T-cell (primary cell): ENCODE data around the gene RNF32. TPM values are rescaled to one million over a fixed set of nuclear protein-coding genes. Genes with fewer than 3 reads are reported as not detected.
A peak's percentile ranks its signal among the peaks of the same experiment; 100 is the strongest.

Experiments
- ATAC-seq, 4 experiments: fragments of 200-7000 bp in 3 of 4; fragments of 150-1000 bp in 1 of 4; cut with Tn5 transposase; replicated peaks in 1 of 4; 1 replicate in 3 of 4; 2 replicates in 1 of 4; pipeline ENCODE4 v1.10.0; 2021; ENCODE audit warnings: moderate library complexity in 3 of 4, mild to moderate bottlenecking in 2 of 4, moderate number of reproducible peaks in 1 of 4
- CTCF ChIA-PET, 2 donors: fragments of 300-600 bp; sonication (Branson Sonifier 250); formaldehyde crosslinking; loops; one replicate each; lab custom pipeline; 2022; ENCODE audit warnings: antibody characterized with exemption in 2 of 2; lab: Charles Lee
- POLR2A ChIA-PET, 2 donors: fragments of 300-600 bp; sonication (Branson Sonifier 250); formaldehyde crosslinking; loops; one replicate each; lab custom pipeline; 2022; ENCODE audit warnings: antibody characterized with exemption in 2 of 2; lab: Charles Lee
- DNase-seq, 35 experiments: peaks; one replicate each; pipeline versions ENCODE4 v3.0.0 to v3.0.0-alpha.2; 2013 to 2023
- H3K27ac ChIP-seq: one replicate; pipeline ENCODE4 v1.5.1; 2013; ENCODE audit warnings: low read length
- H3K27me3 ChIP-seq, 2 experiments: replicated peaks in 1 of 2; 1 replicate in 1 of 2; 2 replicates in 1 of 2; pipeline versions ENCODE4 v1.6.1 to v1.7.0; 2013; ENCODE audit warnings: low read length in 1 of 2, mixed read lengths in 1 of 2; ENCODE audit not compliant: control insufficient read depth in 2 of 2, insufficient read depth in 2 of 2; ENCODE audit errors: extremely low read depth in 1 of 2
- H3K36me3 ChIP-seq, 2 donors: 1 replicate in 1 of 2; 2 replicates in 1 of 2; pipeline versions ENCODE4 v1.6.1 to v1.7.0; 2013; ENCODE audit warnings: low read length in 1 of 2; ENCODE audit not compliant: control insufficient read depth in 2 of 2, insufficient read depth in 1 of 2; ENCODE audit errors: extremely low read depth in 1 of 2
- H3K4me1 ChIP-seq, 2 experiments: 1 replicate in 1 of 2; 2 replicates in 1 of 2; pipeline versions ENCODE4 v1.6.1 to v1.7.0; 2013; ENCODE audit warnings: low read length in 2 of 2, mixed read lengths in 1 of 2; ENCODE audit not compliant: insufficient read depth in 2 of 2, control insufficient read depth in 1 of 2; ENCODE audit errors: extremely low read depth in 1 of 2
- H3K4me3 ChIP-seq, 2 donors: 1 replicate in 1 of 2; 2 replicates in 1 of 2; pipeline versions ENCODE4 v1.5.1 to v1.7.0; 2013; ENCODE audit warnings: mild to moderate bottlenecking in 2 of 2, low read length in 1 of 2, moderate library complexity in 1 of 2; ENCODE audit not compliant: control insufficient read depth in 1 of 2; ENCODE audit errors: extremely low read depth in 1 of 2
- H3K9me3 ChIP-seq: 2 replicates; pipeline ENCODE4 v1.7.0; 2013
- H3K27ac Mint-ChIP-seq, 2 donors: one replicate each; pipeline ENCODE4 v1.8.0; 2020 to 2021; ENCODE audit warnings: mild to moderate bottlenecking in 2 of 2, mixed read lengths in 2 of 2
- H3K27me3 Mint-ChIP-seq, 2 donors: one replicate each; pipeline ENCODE4 v1.8.0; 2021 to 2022; ENCODE audit warnings: mixed read lengths in 2 of 2
- H3K36me3 Mint-ChIP-seq: one replicate; pipeline ENCODE4 v1.8.0; 2021; ENCODE audit warnings: mixed read lengths
- H3K4me1 Mint-ChIP-seq, 3 donors: one replicate each; pipeline ENCODE4 v1.8.0; 2020 to 2022; ENCODE audit warnings: mixed read lengths in 3 of 3, mild to moderate bottlenecking in 1 of 3
- H3K4me3 Mint-ChIP-seq, 3 donors: one replicate each; pipeline ENCODE4 v1.8.0; 2020 to 2022; ENCODE audit warnings: mild to moderate bottlenecking in 3 of 3, mixed read lengths in 3 of 3, moderate library complexity in 3 of 3
- H3K9me3 Mint-ChIP-seq, 3 donors: one replicate each; pipeline ENCODE4 v1.8.0; 2020 to 2022; ENCODE audit warnings: mixed read lengths in 3 of 3
- WGBS: methylation state at CpG from one replicate; pipeline ENCODE4 v1.1.5; 2013; ENCODE audit warnings: missing lambda C conversion rate; ENCODE audit not compliant: insufficient coverage; 5-methylcytosine and 5-hydroxymethylcytosine counted together
- total RNA-seq, 35 experiments: library from RNA in 6 of 35; stranded (reverse) in 6 of 35; fragments of 120-200 nt in 1 of 35; gene quantifications; one replicate each; pipeline versions ENCODE4 v1.2.1 to v1.2.4 and lab custom pipeline; 2013 to 2026

Gene RNF32
- total RNA-seq, 5 donors from 2014 or later (not counting 1 experiment from before 2014, with no cell fraction given) = 0.41 to 1.4 (median 1.1) TPM; not detected in 1

GRCh38 chr7:156607332-156608172, 33.0 kb upstream of the RNF32 start:
- Histone ChIP-seq H3K4me3 (peak overlapping the region in 1 of 2 donors; percentile 53), H3K36me3 (no peaks in the 10 kb centered on the region), H3K27ac (no peak overlapping the region), H3K4me1 (peaks cover 6 to 31% of the 10 kb centered on the region in 2 experiments), H3K9me3 (no peaks in the 10 kb centered on the region), H3K27me3 (peaks cover 2 to 39% of the 10 kb centered on the region in 2 experiments)
- peak in 2 of 35 experiments; percentile 7 to 10 for DNase-seq
- peak in 3 of 4 experiments; percentile 45 to 51 (median 47) for ATAC-seq
- Mint-ChIP-seq H3K4me1 (peaks cover 12 to 21% (median 17%) of the 10 kb centered on the region in 3 donors), H3K9me3 (no peaks in the 10 kb centered on the region), H3K36me3 (no peaks in the 10 kb centered on the region), H3K27me3 (peaks cover 15 to 32% of the 10 kb centered on the region in 2 donors), H3K27ac (no peak overlapping the region), H3K4me3 (peak overlapping the region; percentile 37 to 63 (median 49))
- CTCF ChIA-PET = no interaction called here
- POLR2A ChIA-PET = no interaction called here
- WGBS = 39% methylated on average over 64 of the region's 84 CpGs

GRCh38 chr7:156608173-156608478, 32.4 kb upstream of the RNF32 start:
- no peaks in the 10 kb centered on the region for H3K9me3 ChIP-seq
- no peaks in the 10 kb centered on the region for H3K36me3 Mint-ChIP-seq
- ATAC-seq = no peak
- H3K27ac ChIP-seq = no peak overlapping the region
- no peaks in the 10 kb centered on the region for H3K36me3 ChIP-seq
- WGBS = 46% methylated on average over 11 of the region's 17 CpGs
- H3K9me3 Mint-ChIP-seq = no peaks in the 10 kb centered on the region
- peaks cover 10 to 37% of the 10 kb centered on the region in 2 experiments for H3K4me1 ChIP-seq
- peaks cover 2 to 39% of the 10 kb centered on the region in 2 experiments for H3K27me3 ChIP-seq
- no peak overlapping the region for H3K27ac Mint-ChIP-seq
- peak overlapping the region in 1 of 2 donors; percentile 53 for H3K4me3 ChIP-seq
- ChIA-PET POLR2A (no interaction called here), CTCF (no interaction called here)
- H3K27me3 Mint-ChIP-seq = peaks cover 15 to 32% of the 10 kb centered on the region in 2 donors
- no peak for DNase-seq
- H3K4me3 Mint-ChIP-seq = peak overlapping the region; percentile 49 to 64 (median 63)
- peaks cover 18 to 27% (median 23%) of the 10 kb centered on the region in 3 donors for H3K4me1 Mint-ChIP-seq

GRCh38 chr7:156609010-156609877, 31.3 kb upstream of the RNF32 start:
- 100% methylated on average over 1 of the region's 7 CpGs for WGBS
- Mint-ChIP-seq H3K27me3 (peaks cover 16 to 28% of the 10 kb centered on the region in 2 donors), H3K4me1 (peaks cover 21 to 30% (median 26%) of the 10 kb centered on the region in 3 donors), H3K4me3 (peak overlapping the region; percentile 51 to 63 (median 55)), H3K27ac (no peak overlapping the region), H3K9me3 (no peaks in the 10 kb centered on the region), H3K36me3 (no peaks in the 10 kb centered on the region)
- ATAC-seq (no peak), DNase-seq (no peak)
- ChIA-PET CTCF (no interaction called here), POLR2A (no interaction called here)
- Histone ChIP-seq H3K36me3 (no peaks in the 10 kb centered on the region), H3K9me3 (no peaks in the 10 kb centered on the region), H3K27ac (no peak overlapping the region), H3K27me3 (peaks cover 2 to 36% of the 10 kb centered on the region in 2 experiments), H3K4me1 (peaks cover 14 to 42% of the 10 kb centered on the region in 2 experiments), H3K4me3 (no peak overlapping the region)

GRCh38 chr7:156610130-156610529, 30.4 kb upstream of the RNF32 start:
- ChIA-PET POLR2A (no interaction called here), CTCF (no interaction called here)
- Mint-ChIP-seq H3K4me3 (no peak overlapping the region), H3K27ac (no peak overlapping the region), H3K27me3 (peaks cover 18 to 28% of the 10 kb centered on the region in 2 donors), H3K4me1 (peaks cover 26 to 36% (median 32%) of the 10 kb centered on the region in 3 donors), H3K9me3 (no peaks in the 10 kb centered on the region), H3K36me3 (no peaks in the 10 kb centered on the region)
- H3K27ac ChIP-seq = no peak overlapping the region
- no peak for ATAC-seq
- H3K27me3 ChIP-seq = peaks cover 5 to 27% of the 10 kb centered on the region in 2 experiments
- peaks cover 14 to 42% of the 10 kb centered on the region in 2 experiments for H3K4me1 ChIP-seq
- no peak overlapping the region for H3K4me3 ChIP-seq
- H3K9me3 ChIP-seq = no peaks in the 10 kb centered on the region
- DNase-seq = no peak
- H3K36me3 ChIP-seq = no peaks in the 10 kb centered on the region
- WGBS = 90% methylated on average over 8 of the region's 11 CpGs

- H3K9me3 Mint-ChIP-seq = no peaks in the 10 kb centered on the region
- 86% methylated on average over 11 of the region's 11 CpGs for WGBS
- H3K4me3 Mint-ChIP-seq = no peak overlapping the region
- ChIA-PET CTCF (no interaction called here), POLR2A (no interaction called here)
- H3K4me1 Mint-ChIP-seq = peaks cover 26 to 36% (median 32%) of the 10 kb centered on the region in 3 donors
- Histone ChIP-seq H3K27ac (no peak overlapping the region), H3K4me3 (no peak overlapping the region), H3K4me1 (peaks cover 14 to 42% of the 10 kb centered on the region in 2 experiments), H3K36me3 (no peaks in the 10 kb centered on the region), H3K27me3 (peaks cover 9 to 26% of the 10 kb centered on the region in 2 experiments), H3K9me3 (no peaks in the 10 kb centered on the region)
- no peak overlapping the region for H3K27ac Mint-ChIP-seq
- ATAC-seq = no peak
- DNase-seq = no peak
- no peaks in the 10 kb centered on the region for H3K36me3 Mint-ChIP-seq
- H3K27me3 Mint-ChIP-seq = peaks cover 21 to 26% of the 10 kb centered on the region in 2 donors
Observed at GRCh38 chr7:156610601-156611000, 30.0 kb upstream of the RNF32 start.
